ENCODE results near the gene TOP3A. TPM values are rescaled to one million over a fixed set of nuclear protein-coding genes. Genes with fewer than 3 reads are reported as not detected.

TOP3A gene
- total and polyA plus RNA-seq, 2 experiments from 2014 or later, result 21.7 to 76.7 TPM

DNA sequence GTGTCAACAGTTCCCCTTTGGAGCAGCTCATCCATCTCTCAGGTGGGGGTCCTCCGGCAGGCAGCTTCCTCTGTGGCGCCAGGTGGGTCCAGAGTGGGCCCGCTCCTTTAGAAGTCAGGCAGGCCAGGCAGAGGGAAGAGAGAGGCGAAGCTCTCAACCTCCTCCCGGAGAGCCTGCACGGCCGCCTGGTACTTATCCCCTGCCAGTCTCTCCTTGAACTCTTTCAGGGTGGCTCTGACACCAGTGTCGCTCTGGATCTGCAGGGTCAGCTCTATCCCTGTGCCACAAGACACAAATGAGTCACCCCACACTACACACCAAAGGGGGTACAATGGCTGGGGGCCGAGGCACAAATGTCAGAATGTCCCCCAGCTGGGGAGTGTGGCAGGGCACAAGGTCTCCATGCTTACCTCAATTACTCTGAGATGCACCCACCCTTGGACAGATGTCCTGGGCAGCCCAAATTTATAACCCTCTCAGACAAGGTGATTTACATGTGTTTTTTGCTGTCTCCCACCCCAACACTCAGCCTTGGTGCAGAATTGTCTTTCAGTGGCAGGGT lies 13.9 kb upstream of the TOP3A start (continued):
- TF ChIP-seq, protein P1, sequence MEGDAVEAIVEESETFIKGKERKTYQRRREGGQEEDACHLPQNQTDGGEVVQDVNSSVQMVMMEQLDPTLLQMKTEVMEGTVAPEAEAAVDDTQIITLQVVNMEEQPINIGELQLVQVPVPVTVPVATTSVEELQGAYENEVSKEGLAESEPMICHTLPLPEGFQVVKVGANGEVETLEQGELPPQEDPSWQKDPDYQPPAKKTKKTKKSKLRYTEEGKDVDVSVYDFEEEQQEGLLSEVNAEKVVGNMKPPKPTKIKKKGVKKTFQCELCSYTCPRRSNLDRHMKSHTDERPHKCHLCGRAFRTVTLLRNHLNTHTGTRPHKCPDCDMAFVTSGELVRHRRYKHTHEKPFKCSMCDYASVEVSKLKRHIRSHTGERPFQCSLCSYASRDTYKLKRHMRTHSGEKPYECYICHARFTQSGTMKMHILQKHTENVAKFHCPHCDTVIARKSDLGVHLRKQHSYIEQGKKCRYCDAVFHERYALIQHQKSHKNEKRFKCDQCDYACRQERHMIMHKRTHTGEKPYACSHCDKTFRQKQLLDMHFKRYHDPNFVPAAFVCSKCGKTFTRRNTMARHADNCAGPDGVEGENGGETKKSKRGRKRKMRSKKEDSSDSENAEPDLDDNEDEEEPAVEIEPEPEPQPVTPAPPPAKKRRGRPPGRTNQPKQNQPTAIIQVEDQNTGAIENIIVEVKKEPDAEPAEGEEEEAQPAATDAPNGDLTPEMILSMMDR (conservative IDR thresholded peaks at IDR 0.05; ENCODE audit: low read depth in 2 of 2), result no peak
- TF ChIP-seq EZH2phosphoT487 (IDR thresholded peaks at IDR 0.05; ENCODE audit: unreplicated experiment) (no peak), NANOG (IDR thresholded peaks at IDR 0.05; ENCODE audit: borderline replicate concordance) (no peak)

DNA sequence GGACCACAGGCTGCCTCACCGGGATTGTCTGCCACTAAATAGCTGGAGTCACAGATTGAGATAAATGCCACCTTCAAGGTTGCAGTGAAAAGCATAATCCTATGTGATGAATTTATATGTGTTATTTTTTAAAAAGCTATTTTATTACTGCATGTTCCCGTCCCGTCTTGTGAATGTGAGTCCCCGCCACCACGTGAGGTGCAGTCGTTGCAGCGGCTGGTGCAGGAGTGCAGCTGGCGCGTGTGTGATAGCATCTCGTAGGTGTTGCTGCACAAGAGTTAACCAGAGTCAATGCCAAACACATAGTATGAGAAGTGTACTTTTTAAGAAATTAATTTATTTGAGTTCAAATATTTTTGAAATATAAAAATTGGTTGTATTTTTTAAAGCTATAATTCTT lies 12.8 kb upstream of the TOP3A start:
- Histone ChIP-seq H3F3A (replicated peaks; ENCODE audit: low read depth) (no peaks in the 10 kb centered on the region; the same call in 1 of the 2 replicates), H3K79me2 (replicated peaks; ENCODE audit: insufficient read depth) (no peaks in the 10 kb centered on the region), H3K9me2 (ENCODE audit: insufficient read depth) (no peaks in the 10 kb centered on the region), H3K4me1 (ENCODE audit: insufficient read depth) (no peaks in the 10 kb centered on the region), H2AFZ (no peak overlapping the region), H4K20me1 (replicated peaks; ENCODE audit: insufficient read depth) (no peaks in the 10 kb centered on the region; the same call in 1 of the 2 replicates), H3K27ac (ENCODE audit: low read depth) (no peak overlapping the region), H3K4me2 (no peak overlapping the region), H3K27me3 (ENCODE audit: insufficient read depth) (no peaks in the 10 kb centered on the region), H3K4me3 (no peak overlapping the region), H3K36me3 (ENCODE audit: insufficient read depth) (no peaks in the 10 kb centered on the region; the same call in 1 of the 2 replicates)
- no peak for DNase-seq (ENCODE audit: low spot score)
- no peak overlapping the region for H3K4me3 Mint-ChIP-seq
- H3K4me1 Mint-ChIP-seq, result no peaks in the 10 kb centered on the region
- H3K36me3 Mint-ChIP-seq (ENCODE audit: low read depth), result peaks cover 66% of the 10 kb centered on the region
- peaks cover 3% of the 10 kb centered on the region for H3K9me3 Mint-ChIP-seq
- H3K27ac Mint-ChIP-seq, result no peak overlapping the region
- ATAC-seq, result no peak
- H3K27me3 Mint-ChIP-seq (ENCODE audit: insufficient read depth, low read depth, poor library complexity), result peaks cover 8% of the 10 kb centered on the region
- TF ChIP-seq EZH2phosphoT487 (IDR thresholded peaks at IDR 0.05; ENCODE audit: unreplicated experiment), result no peak
- TF ChIP-seq, protein P2, sequence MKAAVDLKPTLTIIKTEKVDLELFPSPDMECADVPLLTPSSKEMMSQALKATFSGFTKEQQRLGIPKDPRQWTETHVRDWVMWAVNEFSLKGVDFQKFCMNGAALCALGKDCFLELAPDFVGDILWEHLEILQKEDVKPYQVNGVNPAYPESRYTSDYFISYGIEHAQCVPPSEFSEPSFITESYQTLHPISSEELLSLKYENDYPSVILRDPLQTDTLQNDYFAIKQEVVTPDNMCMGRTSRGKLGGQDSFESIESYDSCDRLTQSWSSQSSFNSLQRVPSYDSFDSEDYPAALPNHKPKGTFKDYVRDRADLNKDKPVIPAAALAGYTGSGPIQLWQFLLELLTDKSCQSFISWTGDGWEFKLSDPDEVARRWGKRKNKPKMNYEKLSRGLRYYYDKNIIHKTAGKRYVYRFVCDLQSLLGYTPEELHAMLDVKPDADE (IDR thresholded peaks at IDR 0.05), result no peak
- TF ChIP-seq STAT1 (IDR thresholded peaks at IDR 0.05; ENCODE audit: unreplicated experiment), result no peak
- TF ChIP-seq NANOG (IDR thresholded peaks at IDR 0.05; ENCODE audit: borderline replicate concordance), result no peak
- TF ChIP-seq JUNB (IDR thresholded peaks at IDR 0.05; ENCODE audit: unreplicated experiment), result no peak
- no peak for TF ChIP-seq EZH2 (IDR thresholded peaks at IDR 0.05; ENCODE audit: low read depth, unreplicated experiment)
- TF ChIP-seq, protein P1 (conservative IDR thresholded peaks at IDR 0.05; ENCODE audit: low read depth in 2 of 2), result no peak
- TF ChIP-seq, protein P3, sequence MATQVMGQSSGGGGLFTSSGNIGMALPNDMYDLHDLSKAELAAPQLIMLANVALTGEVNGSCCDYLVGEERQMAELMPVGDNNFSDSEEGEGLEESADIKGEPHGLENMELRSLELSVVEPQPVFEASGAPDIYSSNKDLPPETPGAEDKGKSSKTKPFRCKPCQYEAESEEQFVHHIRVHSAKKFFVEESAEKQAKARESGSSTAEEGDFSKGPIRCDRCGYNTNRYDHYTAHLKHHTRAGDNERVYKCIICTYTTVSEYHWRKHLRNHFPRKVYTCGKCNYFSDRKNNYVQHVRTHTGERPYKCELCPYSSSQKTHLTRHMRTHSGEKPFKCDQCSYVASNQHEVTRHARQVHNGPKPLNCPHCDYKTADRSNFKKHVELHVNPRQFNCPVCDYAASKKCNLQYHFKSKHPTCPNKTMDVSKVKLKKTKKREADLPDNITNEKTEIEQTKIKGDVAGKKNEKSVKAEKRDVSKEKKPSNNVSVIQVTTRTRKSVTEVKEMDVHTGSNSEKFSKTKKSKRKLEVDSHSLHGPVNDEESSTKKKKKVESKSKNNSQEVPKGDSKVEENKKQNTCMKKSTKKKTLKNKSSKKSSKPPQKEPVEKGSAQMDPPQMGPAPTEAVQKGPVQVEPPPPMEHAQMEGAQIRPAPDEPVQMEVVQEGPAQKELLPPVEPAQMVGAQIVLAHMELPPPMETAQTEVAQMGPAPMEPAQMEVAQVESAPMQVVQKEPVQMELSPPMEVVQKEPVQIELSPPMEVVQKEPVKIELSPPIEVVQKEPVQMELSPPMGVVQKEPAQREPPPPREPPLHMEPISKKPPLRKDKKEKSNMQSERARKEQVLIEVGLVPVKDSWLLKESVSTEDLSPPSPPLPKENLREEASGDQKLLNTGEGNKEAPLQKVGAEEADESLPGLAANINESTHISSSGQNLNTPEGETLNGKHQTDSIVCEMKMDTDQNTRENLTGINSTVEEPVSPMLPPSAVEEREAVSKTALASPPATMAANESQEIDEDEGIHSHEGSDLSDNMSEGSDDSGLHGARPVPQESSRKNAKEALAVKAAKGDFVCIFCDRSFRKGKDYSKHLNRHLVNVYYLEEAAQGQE (IDR thresholded peaks at IDR 0.05; ENCODE audit: unreplicated experiment), result no peak
- TF ChIP-seq ZNF114 (CRISPR knock-in tag; IDR thresholded peaks at IDR 0.05), result no peak

Measured in GM23338 (cell line).